PC-9 (cell line): ENCODE results near the gene BPHL. TPM values are rescaled to one million over a fixed set of nuclear protein-coding genes. Genes with fewer than 3 reads are reported as not detected.

Source experiments
- BruUV-seq: library from RNA; stranded (reverse); fragments of 400-500 nt; replicated peaks from 2 replicates; lab custom pipeline; 2021; lab: Mats Ljungman, UMichigan
- CTCF ChIA-PET: fragments of 300-600 bp; sonication (Branson Sonifier 250); formaldehyde crosslinking; loops from one replicate; lab custom pipeline; 2022; ENCODE audit warnings: antibody characterized with exemption; lab: Charles Lee
- POLR2A ChIA-PET: fragments of 300-600 bp; sonication (Branson Sonifier 250); formaldehyde crosslinking; loops from one replicate; lab custom pipeline; 2022; ENCODE audit warnings: antibody characterized with exemption; ENCODE audit not compliant: unreplicated experiment; lab: Charles Lee
- DNase-seq, 2 experiments: peaks; one replicate each; pipeline versions ENCODE4 v3.0.0 to v3.0.0-alpha.2; 2015 to 2022; ENCODE audit warnings: mixed read lengths in 1 of 2
- H2AFZ ChIP-seq: fragments of 200-600 bp; sonication (generic); 2 replicates; pipeline ENCODE4 v1.8.1; 2017; ENCODE audit warnings: antibody characterized with exemption
- H3F3A ChIP-seq: fragments of 200-600 bp; sonication (generic); 2 replicates; pipeline ENCODE4 v1.8.1; 2017; ENCODE audit warnings: antibody characterized with exemption, mild to moderate bottlenecking, low read depth; ENCODE audit not compliant: insufficient read depth
- H3K27ac ChIP-seq: fragments of 200-600 bp; sonication (generic); 2 replicates; pipeline ENCODE4 v1.6.1; 2016; ENCODE audit warnings: mixed run types
- H3K27me3 ChIP-seq: fragments of 200-600 bp; sonication (generic); 2 replicates; pipeline ENCODE4 v1.6.1; 2016; ENCODE audit warnings: low read depth, mixed run types; ENCODE audit not compliant: insufficient read depth
- H3K36me3 ChIP-seq: fragments of 200-600 bp; sonication (generic); 2 replicates; pipeline ENCODE4 v1.6.1; 2016; ENCODE audit warnings: low read depth, mixed run types
- H3K4me1 ChIP-seq: fragments of 200-600 bp; sonication (generic); replicated peaks from 2 replicates; pipeline ENCODE4 v1.6.1; 2016; ENCODE audit warnings: mixed run types; ENCODE audit not compliant: insufficient read depth
- H3K4me2 ChIP-seq: fragments of 200-600 bp; sonication (generic); 2 replicates; pipeline ENCODE4 v1.6.1; 2017; ENCODE audit warnings: mixed run types
- H3K4me3 ChIP-seq: fragments of 200-600 bp; sonication (generic); 2 replicates; pipeline ENCODE4 v1.6.1; 2016; ENCODE audit warnings: mixed run types
- H3K79me2 ChIP-seq: fragments of 200-600 bp; sonication (generic); 2 replicates; pipeline ENCODE4 v1.6.1; 2017; ENCODE audit warnings: low read depth, mixed run types
- H3K9me2 ChIP-seq: fragments of 200-600 bp; sonication (generic); 2 replicates; pipeline ENCODE4 v1.8.1; 2017; ENCODE audit warnings: mild to moderate bottlenecking; ENCODE audit not compliant: insufficient read depth
- H3K9me3 ChIP-seq: fragments of 200-600 bp; sonication (generic); 2 replicates; pipeline ENCODE4 v1.8.1; 2016; ENCODE audit warnings: low read depth; ENCODE audit not compliant: insufficient read depth
- H4K20me1 ChIP-seq: fragments of 200-600 bp; sonication (generic); 2 replicates; pipeline ENCODE4 v1.8.1; 2017; ENCODE audit not compliant: insufficient read depth
- CTCF ChIP-seq: fragments of 200-600 bp; sonication (generic); conservative IDR thresholded peaks from 2 replicates; pipeline ENCODE4 v1.6.1; 2017; ENCODE audit warnings: mixed run types, antibody characterized with exemption, mild to moderate bottlenecking, moderate library complexity
- EZH2 ChIP-seq: fragments of 200-600 bp; sonication (generic); IDR thresholded peaks from 2 replicates; pipeline ENCODE4 v1.8.0; 2017; ENCODE audit warnings: antibody characterized with exemption, low read depth
- intact Hi-C: fragments of 100-400 bp; cut with micrococcal nuclease; formaldehyde crosslinking; loops from one replicate; pipeline ENCODE4 v1.10.0; 2022; ENCODE audit not compliant: unreplicated experiment
- total RNA-seq: library from RNA; stranded (reverse); gene quantifications from 2 replicates; pipeline ENCODE4 v1.2.3, GENCODE V29; 2021

BPHL gene
- total RNA-seq, 1 experiment from 2014 or later, result 23.7 TPM

GRCh38 chr6:3133515-3133914 is 15.0 kb downstream of the BPHL start:
- 0 out of 2 replicates have a peak, but pooled peaks cover 5% of the 10 kb centered on the region for H3F3A ChIP-seq
- no peaks in the 10 kb centered on the region for H3K27me3 ChIP-seq
- peaks cover 7% of the 10 kb centered on the region; the same call in 1 of the 2 replicates for H3K36me3 ChIP-seq
- ChIA-PET POLR2A (no interaction called here), CTCF (interaction anchor here (0.8 kb wide), 1 partner anchor 19 kb away, joined by 8 read pairs; no protein-coding TSS in a partner anchor)
- no peak for DNase-seq
- H3K9me2 ChIP-seq, result no peaks in the 10 kb centered on the region
- H3K4me1 ChIP-seq, result peaks cover 7% of the 10 kb centered on the region; the same call in 1 of the 2 replicates
- intact Hi-C loops, result no loop called here
- H3K4me2 ChIP-seq, result no peak overlapping the region
- H3K9me3 ChIP-seq, result no peaks in the 10 kb centered on the region
- no peaks in the 10 kb centered on the region for H3K79me2 ChIP-seq
- no peak overlapping the region for H3K4me3 ChIP-seq
- TF ChIP-seq CTCF (no peak), EZH2 (no peak)
- no peaks in the 10 kb centered on the region for H4K20me1 ChIP-seq
- no peak overlapping the region for H2AFZ ChIP-seq
- H3K27ac ChIP-seq, result no peak overlapping the region
- no TSS peak for BruUV-seq

GRCh38 chr6:3135668-3136291 is 17.3 kb downstream of the BPHL start:
- Histone ChIP-seq H3K36me3 (peaks cover 7% of the 10 kb centered on the region; the same call in 1 of the 2 replicates), H3K4me3 (no peak overlapping the region), H3K27ac (no peak overlapping the region), H3K79me2 (no peaks in the 10 kb centered on the region), H3K9me3 (no peaks in the 10 kb centered on the region), H3K4me1 (peaks cover 7% of the 10 kb centered on the region; the same call in 1 of the 2 replicates), H3K9me2 (no peaks in the 10 kb centered on the region), H3K4me2 (no peak overlapping the region), H3F3A (0 out of 2 replicates have a peak, but pooled peaks cover 5% of the 10 kb centered on the region), H2AFZ (no peak overlapping the region), H3K27me3 (no peaks in the 10 kb centered on the region), H4K20me1 (no peaks in the 10 kb centered on the region)
- ChIA-PET POLR2A (no interaction called here), CTCF (no interaction called here)
- TF ChIP-seq CTCF, result no peak
- no peak for TF ChIP-seq EZH2
- no TSS peak for BruUV-seq
- intact Hi-C loops, result no loop called here
- no peak for DNase-seq

- H3K9me3 ChIP-seq, result no peaks in the 10 kb centered on the region
- H4K20me1 ChIP-seq, result no peaks in the 10 kb centered on the region
- no peak overlapping the region for H3K27ac ChIP-seq
- H2AFZ ChIP-seq, result no peak overlapping the region
- DNase-seq, result no peak
- TF ChIP-seq EZH2 (no peak), CTCF (no peak)
- no peak overlapping the region for H3K4me3 ChIP-seq
- H3K36me3 ChIP-seq, result peaks cover 7% of the 10 kb centered on the region; the same call in 1 of the 2 replicates
- no peaks in the 10 kb centered on the region for H3K27me3 ChIP-seq
- no TSS peak for BruUV-seq
- no peaks in the 10 kb centered on the region for H3K79me2 ChIP-seq
- ChIA-PET POLR2A (no interaction called here), CTCF (no interaction called here)
- 0 out of 2 replicates have a peak, but pooled peaks cover 5% of the 10 kb centered on the region for H3F3A ChIP-seq
- intact Hi-C loops, result no loop called here
- H3K4me2 ChIP-seq, result no peak overlapping the region
- no peaks in the 10 kb centered on the region for H3K9me2 ChIP-seq
- H3K4me1 ChIP-seq, result peaks cover 7% of the 10 kb centered on the region; the same call in 1 of the 2 replicates
Observed at GRCh38 chr6:3136292-3137011, 17.9 kb downstream of the BPHL start.
